BLaER1 treated with 17β-estradiol and CSF1 and Interleukin-3, amounts not matched to agents 10 nM and 100 nM (cell line): Measurements from ENCODE around the gene HSBP1L1.

Experiments
- H3K27ac ChIP-seq, 11 experiments: shearing (Covaris generic); formaldehyde crosslinking; 2 replicates each; pipeline ENCODE4 v1.8.1; 2022
- H3K27me3 ChIP-seq, 11 experiments: shearing (Covaris generic); formaldehyde crosslinking; 2 replicates each; pipeline ENCODE4 v1.8.1; 2022
- H3K36me3 ChIP-seq, 11 experiments: shearing (Covaris generic); formaldehyde crosslinking; 2 replicates each; pipeline ENCODE4 v1.8.1; 2022
- H3K4me1 ChIP-seq, 10 experiments: shearing (Covaris generic); formaldehyde crosslinking; 2 replicates each; pipeline ENCODE4 v1.8.1; 2022
- H3K4me2 ChIP-seq, 11 experiments: shearing (Covaris generic); formaldehyde crosslinking; 2 replicates each; pipeline ENCODE4 v1.8.1; 2022
- H3K4me3 ChIP-seq, 10 experiments: shearing (Covaris generic); formaldehyde crosslinking; 2 replicates each; pipeline ENCODE4 v1.8.1; 2022
- H3K9ac ChIP-seq, 11 experiments: shearing (Covaris generic); formaldehyde crosslinking; 2 replicates each; pipeline ENCODE4 v1.8.1; 2022
- H3K9me3 ChIP-seq, 11 experiments: shearing (Covaris generic); formaldehyde crosslinking; replicated peaks in 1 of 11; 2 replicates each; pipeline ENCODE4 v1.8.1; 2022
- H4K20me1 ChIP-seq, 11 experiments: shearing (Covaris generic); formaldehyde crosslinking; 2 replicates each; pipeline ENCODE4 v1.8.1; 2022
- Cebpa-rat ChIP-seq, 11 experiments: shearing (Covaris generic); IDR thresholded peaks; 2 replicates each; pipeline ENCODE4 v1.8.1; 2022

Gene HSBP1L1

DNA sequence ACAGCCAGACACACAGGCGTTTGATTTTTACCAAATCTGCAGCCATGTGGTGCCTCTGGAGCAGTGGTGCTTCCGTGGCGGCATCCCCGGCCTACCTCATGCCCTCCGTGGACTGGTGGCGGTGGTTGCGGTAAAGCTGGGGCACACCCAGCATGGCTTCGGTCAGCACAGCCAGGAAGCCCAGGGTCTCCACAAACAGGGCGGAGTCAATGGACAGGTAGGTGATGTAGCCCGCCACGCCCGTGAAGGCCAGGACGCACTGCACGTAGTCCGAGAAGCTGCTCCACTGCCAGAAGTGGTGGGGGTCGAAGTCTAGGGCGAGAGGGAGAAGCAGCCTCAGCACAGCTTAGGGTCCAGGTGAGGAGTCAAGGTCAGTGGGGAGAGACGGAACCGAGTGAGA is 45.4 kb upstream of the HSBP1L1 start:
- Histone ChIP-seq H3K4me3 (no peak overlapping the region), H4K20me1 (peaks cover 39 to 68% (median 57%) of the 10 kb centered on the region in 11 experiments), H3K9ac (no peak overlapping the region), H3K27me3 (no peaks in the 10 kb centered on the region), H3K36me3 (peaks cover 59 to 72% (median 68%) of the 10 kb centered on the region in 11 experiments), H3K27ac (no peak overlapping the region), H3K4me1 (peaks cover 0 to 15% (median 9%) of the 10 kb centered on the region in 10 experiments; a peak in 15 of 20 replicates), H3K9me3 (peaks cover 6 to 48% (median 36%) of the 10 kb centered on the region in 11 experiments; a peak in 21 of 22 replicates), H3K4me2 (no peak overlapping the region)
- no peak for TF ChIP-seq Cebpa-rat (IDR thresholded peaks at IDR 0.05)

DNA sequence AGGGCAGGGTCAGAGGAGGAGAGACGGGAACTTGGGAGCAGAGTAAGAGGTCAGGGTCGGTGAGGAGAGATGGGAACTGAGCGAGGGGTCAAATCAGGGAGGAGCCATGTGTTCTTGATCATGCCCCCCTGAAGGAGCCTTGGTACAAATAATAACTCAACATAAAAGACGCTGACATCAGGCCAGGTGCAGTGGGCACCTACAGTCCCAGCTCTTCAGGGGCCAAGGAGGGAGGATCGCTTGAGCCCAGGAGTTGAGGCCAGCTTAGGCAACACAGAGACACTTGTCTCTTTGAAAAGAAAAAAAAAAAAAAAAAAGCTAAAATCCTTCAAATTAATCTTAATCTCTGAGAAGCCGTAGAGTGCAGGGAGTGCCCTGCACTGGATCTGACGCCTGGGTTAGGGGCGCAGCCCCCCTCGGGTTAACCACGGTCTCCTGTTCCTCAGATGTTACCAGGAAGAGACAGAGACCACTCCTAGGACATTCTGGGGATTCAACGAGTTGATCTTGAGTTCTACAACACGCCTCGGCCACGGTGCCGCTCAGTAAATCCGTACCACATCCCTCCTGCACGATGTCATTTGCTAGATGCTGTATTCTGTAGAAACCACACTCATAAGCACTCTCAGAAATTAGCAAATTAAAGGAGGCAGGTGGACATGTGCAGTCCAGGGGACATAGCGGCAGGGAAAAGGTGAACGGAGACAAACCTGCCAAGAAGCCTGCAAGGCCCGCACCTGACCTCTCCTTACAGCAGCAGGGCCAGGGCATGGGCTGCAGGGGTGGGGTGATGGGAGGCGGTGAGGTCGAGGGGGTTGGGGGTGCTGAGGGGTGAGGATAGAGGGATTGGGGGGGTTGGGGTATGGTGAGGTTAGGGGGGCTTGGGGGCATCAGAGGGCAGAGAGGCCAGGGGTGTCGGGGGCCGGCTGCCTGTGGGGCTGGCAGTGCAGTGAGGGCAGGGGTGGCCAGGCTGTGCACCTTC is 42.2 kb upstream of the HSBP1L1 start:
- H3K9ac ChIP-seq: no peak overlapping the region
- no peaks in the 10 kb centered on the region for H3K27me3 ChIP-seq
- H3K4me3 ChIP-seq: no peak overlapping the region
- H3K9me3 ChIP-seq: peaks cover 6 to 29% (median 20%) of the 10 kb centered on the region in 11 experiments; a peak in 20 of 22 replicates
- H3K4me1 ChIP-seq: no peaks in the 10 kb centered on the region
- H3K36me3 ChIP-seq: peaks cover 65 to 73% (median 69%) of the 10 kb centered on the region in 11 experiments
- peaks cover 40 to 67% (median 55%) of the 10 kb centered on the region in 11 experiments for H4K20me1 ChIP-seq
- no peak overlapping the region for H3K4me2 ChIP-seq
- H3K27ac ChIP-seq: no peak overlapping the region
- no peak for TF ChIP-seq Cebpa-rat (IDR thresholded peaks at IDR 0.05)

- Histone ChIP-seq H3K9ac (no peak overlapping the region), H3K36me3 (peaks cover 65 to 73% (median 69%) of the 10 kb centered on the region in 11 experiments)
- no peak for TF ChIP-seq Cebpa-rat (IDR thresholded peaks at IDR 0.05)
These were observed 41.5 kb upstream of the HSBP1L1 start for GRCh38 chr18:79922971-79923411.

DNA sequence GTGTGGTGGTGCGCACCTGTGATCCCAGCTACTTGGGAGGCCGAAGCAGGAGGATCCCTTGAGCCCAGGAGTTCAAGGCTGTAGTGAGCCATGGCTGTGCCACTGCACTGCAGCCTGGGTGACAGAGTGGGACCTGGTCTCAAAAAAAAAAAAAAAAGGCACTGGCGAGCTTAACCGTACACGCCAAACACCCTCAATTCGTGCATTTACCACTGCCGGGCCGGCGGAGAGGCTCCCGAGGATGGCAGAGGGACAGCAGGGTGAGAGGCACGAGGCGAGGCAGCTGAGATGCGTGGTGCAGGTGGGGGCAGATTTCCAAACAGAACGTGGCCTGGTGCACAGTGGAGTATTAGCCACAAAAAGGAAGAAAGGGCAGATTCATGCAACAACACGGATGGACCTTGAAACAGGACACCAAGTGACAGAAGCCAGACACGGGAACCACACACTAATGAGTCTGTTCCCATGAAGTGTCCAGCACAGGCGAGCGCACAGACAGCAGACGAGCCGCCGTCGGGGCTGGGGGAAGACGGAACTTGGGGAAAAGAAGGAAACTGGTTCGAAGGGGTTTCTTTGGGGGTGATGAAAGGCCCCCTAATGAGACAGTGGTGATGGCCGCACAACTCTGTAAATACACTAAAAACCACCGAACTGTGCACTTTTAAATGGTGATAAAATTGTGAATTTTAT is 40.4 kb upstream of the HSBP1L1 start:
- TF ChIP-seq Cebpa-rat (IDR thresholded peaks at IDR 0.05): no peak
- Histone ChIP-seq H4K20me1 (peaks cover 53 to 69% (median 60%) of the 10 kb centered on the region in 11 experiments), H3K9me3 (peaks cover under 1 to 16% (median 7%) of the 10 kb centered on the region in 11 experiments; a peak in 20 of 22 replicates)

More at GRCh38 chr18:79922971-79923411, 41.5 kb upstream of the HSBP1L1 start:
- Histone ChIP-seq H3K4me3 (no peak overlapping the region), H3K4me1 (no peaks in the 10 kb centered on the region), H3K9me3 (peaks cover 6 to 22% (median 13%) of the 10 kb centered on the region in 11 experiments; a peak in 19 of 22 replicates), H4K20me1 (peaks cover 43 to 67% (median 55%) of the 10 kb centered on the region in 11 experiments), H3K4me2 (no peak overlapping the region), H3K27me3 (no peaks in the 10 kb centered on the region), H3K27ac (no peak overlapping the region)

GRCh38 chr18:79924814-79925731 is 39.4 kb upstream of the HSBP1L1 start:
- H4K20me1 ChIP-seq: peaks cover 55 to 70% (median 61%) of the 10 kb centered on the region in 11 experiments
- H3K27me3 ChIP-seq: no peaks in the 10 kb centered on the region
- H3K36me3 ChIP-seq: peaks cover 73 to 79% (median 77%) of the 10 kb centered on the region in 11 experiments
- H3K9me3 ChIP-seq: peaks cover 10 to 23% (median 17%) of the 10 kb centered on the region in 11 experiments
- no peak overlapping the region for H3K27ac ChIP-seq
- 0 out of 20 replicates have a peak, but pooled peaks cover 0 to 4% (median 0%) of the 10 kb centered on the region in 10 experiments for H3K4me1 ChIP-seq
- no peak for TF ChIP-seq Cebpa-rat (IDR thresholded peaks at IDR 0.05)
- no peak overlapping the region for H3K4me2 ChIP-seq
- H3K9ac ChIP-seq: no peak overlapping the region
- no peak overlapping the region for H3K4me3 ChIP-seq

More for the DNA sequence above, 40.4 kb upstream of the HSBP1L1 start:
- H3K4me3 ChIP-seq: no peak overlapping the region
- H3K4me1 ChIP-seq: 0 out of 20 replicates have a peak, but pooled peaks cover 0 to 4% (median 0%) of the 10 kb centered on the region in 10 experiments
- H3K27ac ChIP-seq: no peak overlapping the region
- H3K9ac ChIP-seq: no peak overlapping the region
- no peak overlapping the region for H3K4me2 ChIP-seq
- H3K27me3 ChIP-seq: no peaks in the 10 kb centered on the region
- H3K36me3 ChIP-seq: peaks cover 65 to 73% (median 69%) of the 10 kb centered on the region in 11 experiments

DNA sequence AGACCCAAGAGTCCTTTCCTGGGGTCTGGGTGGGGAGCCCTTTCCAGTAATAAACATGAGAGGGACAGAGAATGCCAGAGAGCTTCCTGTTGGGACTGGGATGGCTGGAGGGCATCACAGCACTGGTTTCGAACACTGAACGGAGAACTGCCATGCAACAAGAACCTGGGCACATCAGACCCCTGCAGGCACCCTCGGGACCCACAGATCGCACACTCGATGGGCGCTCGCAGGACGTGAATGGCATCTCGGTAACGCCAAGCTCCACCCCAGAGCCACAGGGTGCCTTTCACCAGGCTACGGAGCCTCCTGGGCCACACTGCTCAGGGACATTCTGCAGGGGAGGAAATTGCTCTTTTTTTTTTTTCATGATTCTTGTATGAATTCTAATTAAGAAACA is 38.1 kb upstream of the HSBP1L1 start:
- Histone ChIP-seq H3K36me3 (peaks cover 85 to 91% (median 89%) of the 10 kb centered on the region in 11 experiments), H3K9ac (no peak overlapping the region), H3K4me2 (no peak overlapping the region), H3K27me3 (no peaks in the 10 kb centered on the region), H3K27ac (no peak overlapping the region), H3K4me1 (0 out of 20 replicates have a peak, but pooled peaks cover 0 to 4% (median 0%) of the 10 kb centered on the region in 10 experiments), H3K4me3 (no peak overlapping the region), H3K9me3 (peaks cover 23 to 36% (median 29%) of the 10 kb centered on the region in 11 experiments), H4K20me1 (peaks cover 55 to 70% (median 63%) of the 10 kb centered on the region in 11 experiments)
- no peak for TF ChIP-seq Cebpa-rat (IDR thresholded peaks at IDR 0.05)

DNA sequence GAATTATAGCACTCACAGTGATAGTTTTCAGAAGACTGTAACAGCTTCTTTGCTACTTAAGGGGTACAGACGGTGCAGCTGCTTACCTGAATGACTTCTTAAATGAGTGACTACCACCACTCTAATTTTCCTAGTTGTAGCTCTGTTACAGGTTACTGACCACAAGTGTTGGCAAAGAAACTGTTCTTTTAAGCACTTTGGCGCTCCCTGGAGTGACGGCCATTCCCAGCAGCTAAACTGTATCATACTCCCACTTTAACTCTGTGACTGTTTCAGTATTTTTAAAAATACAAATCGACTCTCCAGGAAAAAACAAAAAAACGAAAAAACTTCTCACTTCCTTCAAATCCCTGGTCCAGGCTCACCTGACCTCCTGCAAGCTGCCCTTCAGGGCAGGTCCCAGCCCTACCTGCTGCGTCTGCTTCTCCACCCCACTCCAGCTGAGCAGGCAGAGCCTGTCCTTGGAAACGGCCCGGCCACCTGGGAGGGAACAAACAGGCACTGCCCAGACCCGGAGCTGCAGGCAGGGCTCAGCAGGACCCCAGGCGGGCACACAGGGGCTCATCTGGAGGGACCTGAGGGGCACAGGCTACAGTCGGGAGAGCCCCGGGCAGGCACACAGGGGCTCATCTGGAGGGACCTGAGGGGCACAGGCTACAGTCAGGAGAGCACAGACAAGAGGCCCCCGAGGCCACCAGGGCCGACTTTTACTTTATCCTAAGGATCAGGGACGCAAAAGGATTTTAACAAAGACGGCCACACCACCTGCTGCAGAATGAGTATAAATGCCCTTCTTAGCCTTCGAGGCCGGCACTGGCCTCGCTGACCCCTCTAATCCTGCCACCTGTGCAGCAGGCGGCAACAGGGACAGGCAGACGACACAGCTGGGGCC is 37.5 kb upstream of the HSBP1L1 start:
- H3K9me3 ChIP-seq: peaks cover 29 to 42% (median 36%) of the 10 kb centered on the region in 11 experiments
- peaks cover 89 to 95% (median 92%) of the 10 kb centered on the region in 11 experiments for H3K36me3 ChIP-seq
- no peak for TF ChIP-seq Cebpa-rat (IDR thresholded peaks at IDR 0.05)
- H3K27me3 ChIP-seq: no peaks in the 10 kb centered on the region
- peaks cover 55 to 71% (median 61%) of the 10 kb centered on the region in 11 experiments for H4K20me1 ChIP-seq
- H3K4me2 ChIP-seq: no peak overlapping the region
- no peak overlapping the region for H3K9ac ChIP-seq
- H3K4me1 ChIP-seq: 0 out of 20 replicates have a peak, but pooled peaks cover 0 to 6% (median 0%) of the 10 kb centered on the region in 10 experiments
- no peak overlapping the region for H3K27ac ChIP-seq
- no peak overlapping the region for H3K4me3 ChIP-seq
